PC-3 (cell line): ENCODE results near the gene PLPP3. TPM values are rescaled to one million over a fixed set of nuclear protein-coding genes. Genes with fewer than 3 reads are reported as not detected.

Source experiments
- ATAC-seq: fragments of 200-7000 bp; cut with Tn5 transposase; 2 replicates; pipeline ENCODE4 v1.9.1; 2020; ENCODE audit warnings: mild to moderate bottlenecking, moderate library complexity
- BruUV-seq: library from RNA; stranded (reverse); fragments of 400-500 nt; replicated peaks from 2 replicates; lab custom pipeline; 2021; lab: Mats Ljungman, UMichigan
- CTCF ChIA-PET: fragments of 300-600 bp; sonication (Branson Sonifier 250); formaldehyde crosslinking; loops from one replicate; lab custom pipeline; 2022; ENCODE audit warnings: antibody characterized with exemption; lab: Charles Lee
- POLR2A ChIA-PET: fragments of 300-600 bp; sonication (Branson Sonifier 250); formaldehyde crosslinking; loops from one replicate; lab custom pipeline; 2022; ENCODE audit warnings: antibody characterized with exemption; ENCODE audit not compliant: unreplicated experiment; lab: Charles Lee
- DNase-seq: peaks from one replicate; pipeline ENCODE4 v3.0.0-alpha.2; 2015
- H2AFZ ChIP-seq: fragments of 300-600 bp; sonication (generic); 2 replicates; pipeline ENCODE4 v1.6.0; 2016; ENCODE audit warnings: antibody characterized with exemption, low read length
- H3F3A ChIP-seq: fragments of 300-600 bp; sonication (generic); one replicate; pipeline ENCODE4 v1.6.0; 2017; ENCODE audit warnings: antibody characterized with exemption, low read length, control low read depth, mild to moderate bottlenecking; ENCODE audit not compliant: unreplicated experiment
- H3K27ac ChIP-seq: fragments of 300-600 bp; sonication (generic); 2 replicates; pipeline ENCODE4 v1.5.1; 2016; ENCODE audit warnings: mild to moderate bottlenecking, low read length
- H3K27me3 ChIP-seq: fragments of 300-600 bp; sonication (generic); 2 replicates; pipeline ENCODE4 v1.6.1; 2016; ENCODE audit warnings: low read length, mixed read lengths
- H3K36me3 ChIP-seq: fragments of 300-600 bp; sonication (generic); 2 replicates; pipeline ENCODE4 v1.6.1; 2016; ENCODE audit warnings: low read depth, mixed run types, low read length, mixed read lengths
- H3K4me1 ChIP-seq: fragments of 300-600 bp; sonication (generic); 2 replicates; pipeline ENCODE4 v1.5.1; 2016; ENCODE audit warnings: low read length; ENCODE audit not compliant: insufficient read depth
- H3K4me2 ChIP-seq: fragments of 300-600 bp; sonication (generic); 2 replicates; pipeline ENCODE4 v1.6.0; 2016; ENCODE audit warnings: low read length
- H3K4me3 ChIP-seq: fragments of 300-600 bp; sonication (generic); 2 replicates; pipeline ENCODE4 v1.5.1; 2016; ENCODE audit warnings: mild to moderate bottlenecking, low read length, mixed read lengths
- H3K79me2 ChIP-seq: fragments of 300-600 bp; sonication (generic); 2 replicates; pipeline ENCODE4 v1.6.1; 2017; ENCODE audit warnings: low read length, mixed read lengths
- H3K9ac ChIP-seq: fragments of 300-600 bp; sonication (generic); 2 replicates; pipeline ENCODE4 v1.6.0; 2016; ENCODE audit warnings: mild to moderate bottlenecking, low read length
- H3K9me2 ChIP-seq: fragments of 300-600 bp; sonication (generic); replicated peaks from 2 replicates; pipeline ENCODE4 v1.6.1; 2016; ENCODE audit warnings: mixed run types, low read length, mixed read lengths
- H3K9me3 ChIP-seq: fragments of 300-600 bp; sonication (generic); 2 replicates; pipeline ENCODE4 v1.6.1; 2016; ENCODE audit warnings: low read length, mixed read lengths
- H4K20me1 ChIP-seq: fragments of 300-600 bp; sonication (generic); 2 replicates; pipeline ENCODE4 v1.6.1; 2016; ENCODE audit warnings: low read length, mixed read lengths
- CTCF ChIP-seq: fragments of 300-600 bp; sonication (generic); conservative IDR thresholded peaks from 2 replicates; pipeline ENCODE4 v1.5.1; 2017; ENCODE audit warnings: antibody characterized with exemption, low read depth, mild to moderate bottlenecking, low read length
- EZH2 ChIP-seq: fragments of 300-600 bp; sonication (generic); IDR thresholded peaks from one replicate; pipeline ENCODE4 v1.6.1; 2017; ENCODE audit warnings: antibody characterized with exemption, mild to moderate bottlenecking, low read length; ENCODE audit not compliant: unreplicated experiment
- EZH2phosphoT487 ChIP-seq: fragments of 300-600 bp; sonication (generic); IDR thresholded peaks from 2 replicates; pipeline ENCODE4 v1.6.1; 2018; ENCODE audit warnings: mild to moderate bottlenecking, antibody characterized with exemption, low read length, borderline replicate concordance
- intact Hi-C: fragments of 100-400 bp; cut with micrococcal nuclease; formaldehyde crosslinking; loops from 2 replicates; pipeline ENCODE4 v1.9.0; 2023
- total RNA-seq: library from RNA; depleted of rRNA; stranded (reverse); fragments of >200 nt; gene quantifications from 2 replicates; pipeline ENCODE4 v1.2.3, GENCODE V29; 2014

PLPP3 gene
- total RNA-seq, 1 experiment from 2014 or later: 41.0 TPM

- no peak for ATAC-seq
- Histone ChIP-seq H3K27ac (no peak overlapping the region), H3K4me2 (no peak overlapping the region), H3K9me2 (no peaks in the 10 kb centered on the region), H3K4me3 (no peak overlapping the region), H3F3A (no peaks in the 10 kb centered on the region), H4K20me1 (no peaks in the 10 kb centered on the region), H2AFZ (no peak overlapping the region), H3K79me2 (no peaks in the 10 kb centered on the region), H3K9ac (no peak overlapping the region), H3K4me1 (peaks cover 13% of the 10 kb centered on the region), H3K36me3 (no peaks in the 10 kb centered on the region), H3K9me3 (no peaks in the 10 kb centered on the region), H3K27me3 (no peaks in the 10 kb centered on the region)
- intact Hi-C loops: no loop called here
- DNase-seq: no peak
- TF ChIP-seq EZH2phosphoT487 (no peak), CTCF (no peak), EZH2 (no peak)
- no TSS peak for BruUV-seq
- ChIA-PET CTCF (no interaction called here), POLR2A (no interaction called here)
Observed at GRCh38 chr1:56478734-56479133, 100.6 kb downstream of the PLPP3 start.

- CTCF ChIA-PET: no interaction called here
- BruUV-seq: no TSS peak
- Histone ChIP-seq H3K27me3 (no peaks in the 10 kb centered on the region), H4K20me1 (no peaks in the 10 kb centered on the region), H3K9ac (peak overlapping the region; percentile 21; the same call in 1 of the 2 replicates), H3K4me1 (peaks cover 23% of the 10 kb centered on the region), H3K79me2 (no peaks in the 10 kb centered on the region), H3K27ac (no peak overlapping the region), H3K4me3 (peak overlapping the region; percentile 63), H2AFZ (peak overlapping the region; percentile 70), H3K9me3 (no peaks in the 10 kb centered on the region), H3K36me3 (no peaks in the 10 kb centered on the region), H3K9me2 (no peaks in the 10 kb centered on the region), H3K4me2 (peak overlapping the region; percentile 77), H3F3A (no peaks in the 10 kb centered on the region)
- POLR2A ChIA-PET: no interaction called here
- intact Hi-C loops: no loop called here
- DNase-seq: no peak
- no peak for TF ChIP-seq EZH2phosphoT487
- TF ChIP-seq CTCF: no peak
- TF ChIP-seq EZH2: no peak
- peak; percentile 35 for ATAC-seq
Observed at GRCh38 chr1:56477164-56478111, 101.9 kb downstream of the PLPP3 start.
